Measurements from ENCODE around the gene ZEB2.

- TF ChIP-seq, protein P1, sequence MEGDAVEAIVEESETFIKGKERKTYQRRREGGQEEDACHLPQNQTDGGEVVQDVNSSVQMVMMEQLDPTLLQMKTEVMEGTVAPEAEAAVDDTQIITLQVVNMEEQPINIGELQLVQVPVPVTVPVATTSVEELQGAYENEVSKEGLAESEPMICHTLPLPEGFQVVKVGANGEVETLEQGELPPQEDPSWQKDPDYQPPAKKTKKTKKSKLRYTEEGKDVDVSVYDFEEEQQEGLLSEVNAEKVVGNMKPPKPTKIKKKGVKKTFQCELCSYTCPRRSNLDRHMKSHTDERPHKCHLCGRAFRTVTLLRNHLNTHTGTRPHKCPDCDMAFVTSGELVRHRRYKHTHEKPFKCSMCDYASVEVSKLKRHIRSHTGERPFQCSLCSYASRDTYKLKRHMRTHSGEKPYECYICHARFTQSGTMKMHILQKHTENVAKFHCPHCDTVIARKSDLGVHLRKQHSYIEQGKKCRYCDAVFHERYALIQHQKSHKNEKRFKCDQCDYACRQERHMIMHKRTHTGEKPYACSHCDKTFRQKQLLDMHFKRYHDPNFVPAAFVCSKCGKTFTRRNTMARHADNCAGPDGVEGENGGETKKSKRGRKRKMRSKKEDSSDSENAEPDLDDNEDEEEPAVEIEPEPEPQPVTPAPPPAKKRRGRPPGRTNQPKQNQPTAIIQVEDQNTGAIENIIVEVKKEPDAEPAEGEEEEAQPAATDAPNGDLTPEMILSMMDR (IDR thresholded peaks at IDR 0.05), result no peak
- no peak for TF ChIP-seq POLR2A (IDR thresholded peaks at IDR 0.05)
Observed at GRCh38 chr2:144490017-144490416, 29.9 kb downstream of the ZEB2 start.
